Activated T-cell treated with anti-CD3 and anti-CD28 coated beads for 4 hours (primary cell): ENCODE data around the gene MATN1.

Experiments
- DNase-seq: peaks from one replicate; pipeline ENCODE4 v3.0.0-alpha.2; 2020

Gene MATN1

GRCh38 chr1:30678209-30678608 lies 45.2 kb downstream of the MATN1 start:
- no peak for DNase-seq

- DNase-seq = no peak
Observed at GRCh38 chr1:30677471-30677870, 45.9 kb downstream of the MATN1 start.

DNA sequence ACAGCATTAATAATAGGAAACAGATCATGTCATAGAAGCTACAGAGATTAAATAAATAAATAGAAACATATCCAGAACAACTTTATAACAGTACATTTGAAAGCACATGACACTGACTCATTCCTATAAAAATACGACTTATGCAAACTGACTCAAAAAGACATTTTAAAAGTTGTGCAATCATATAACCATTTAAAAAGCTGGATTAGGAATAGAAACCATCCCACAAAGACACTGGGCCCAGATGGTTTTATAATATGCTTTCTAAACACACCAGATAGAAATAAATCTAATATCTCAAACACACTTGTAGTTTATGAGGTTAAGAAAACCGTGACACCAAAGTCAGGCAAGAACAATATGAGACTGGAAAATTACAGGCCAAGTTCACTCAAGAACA lies 47.6 kb downstream of the MATN1 start:
- no peak for DNase-seq

- no peak for DNase-seq
Observed at GRCh38 chr1:30675289-30675688, 48.1 kb downstream of the MATN1 start.

DNA sequence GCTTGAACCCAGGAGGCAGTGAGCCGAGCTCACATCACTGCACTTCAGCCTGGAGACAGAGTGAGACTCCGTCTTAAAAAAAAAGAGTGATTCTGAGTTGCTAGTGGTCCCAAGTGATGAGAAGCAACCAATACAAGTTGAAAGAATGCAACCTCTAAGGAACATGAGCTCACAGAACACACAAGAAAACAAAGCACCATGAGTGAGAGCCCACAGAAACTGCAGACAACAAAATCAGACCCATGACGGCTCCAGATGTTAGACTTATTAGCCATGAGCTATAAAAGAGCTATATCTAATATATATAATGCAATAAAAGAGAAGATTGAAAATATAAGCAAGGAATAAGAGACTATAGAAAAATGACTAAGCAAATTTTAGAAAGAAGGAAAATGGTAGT lies 50.0 kb downstream of the MATN1 start:
- DNase-seq = no peak

GRCh38 chr1:30672661-30673060 lies 50.7 kb downstream of the MATN1 start:
- DNase-seq = no peak

- DNase-seq = no peak
Observed at GRCh38 chr1:30670240-30671060, 52.9 kb downstream of the MATN1 start.

- no peak for DNase-seq
Observed at GRCh38 chr1:30668546-30669327, 54.6 kb downstream of the MATN1 start.

DNA sequence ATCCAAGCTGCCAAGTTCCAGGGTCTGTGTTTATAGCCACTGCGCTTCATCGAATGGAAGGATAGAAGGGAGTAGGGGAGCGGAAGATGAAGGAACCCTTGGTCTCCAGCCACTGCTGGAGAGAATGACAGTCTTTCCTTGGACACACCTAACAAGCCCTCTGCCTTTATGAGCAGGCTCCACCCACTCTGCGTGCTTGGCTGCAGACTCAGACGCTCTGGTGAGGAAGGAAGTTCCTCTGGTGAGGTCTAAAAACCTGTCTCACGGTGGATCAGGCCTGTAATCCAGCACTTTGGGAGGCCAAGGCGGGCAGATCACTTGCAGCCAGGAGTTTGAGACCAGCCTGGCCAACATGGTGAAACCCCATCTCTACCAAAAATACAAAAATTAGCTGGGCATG lies 55.4 kb downstream of the MATN1 start:
- no peak for DNase-seq

GRCh38 chr1:30666756-30667273 lies 56.6 kb downstream of the MATN1 start:
- no peak for DNase-seq

DNA sequence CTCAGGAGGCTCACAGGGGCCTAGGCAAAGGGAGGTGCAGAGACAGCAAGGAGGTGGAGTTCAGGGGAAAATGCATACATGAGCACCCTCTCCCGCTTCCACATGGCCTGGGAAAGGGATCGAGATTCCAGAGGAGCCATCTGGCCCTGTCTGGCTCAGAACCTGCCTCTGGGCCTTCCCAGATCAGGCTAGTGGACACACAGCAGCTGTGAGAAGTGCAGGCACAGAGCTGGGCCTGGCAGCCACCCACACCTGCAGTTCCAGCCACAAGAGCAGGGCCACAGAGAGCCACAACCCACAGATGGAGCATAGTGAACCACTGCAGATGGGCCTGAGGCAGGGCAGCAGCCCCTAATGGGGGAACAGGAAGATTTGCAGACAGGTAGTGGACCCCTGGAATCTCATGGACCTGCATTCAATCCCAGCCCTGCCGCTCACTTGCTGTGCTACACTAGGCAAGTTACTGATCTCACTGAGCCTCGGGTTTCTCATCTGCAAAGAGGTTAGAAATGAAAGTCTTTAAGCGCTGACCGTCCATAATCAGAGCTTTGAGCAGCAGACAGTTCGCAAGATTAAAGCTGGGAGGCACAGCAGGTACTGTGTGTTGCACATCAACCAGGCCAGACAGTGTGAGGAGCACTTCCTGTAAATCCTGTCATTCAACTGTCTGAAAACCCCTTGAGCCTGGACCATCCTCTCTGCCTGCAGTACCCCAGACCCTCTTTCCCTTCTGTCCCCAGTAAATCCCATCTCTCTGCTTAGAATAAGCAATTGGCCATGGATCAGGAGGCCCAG lies 58.0 kb downstream of the MATN1 start:
- no peak for DNase-seq

GRCh38 chr1:30664103-30664755 lies 59.2 kb downstream of the MATN1 start:
- no peak for DNase-seq

DNA sequence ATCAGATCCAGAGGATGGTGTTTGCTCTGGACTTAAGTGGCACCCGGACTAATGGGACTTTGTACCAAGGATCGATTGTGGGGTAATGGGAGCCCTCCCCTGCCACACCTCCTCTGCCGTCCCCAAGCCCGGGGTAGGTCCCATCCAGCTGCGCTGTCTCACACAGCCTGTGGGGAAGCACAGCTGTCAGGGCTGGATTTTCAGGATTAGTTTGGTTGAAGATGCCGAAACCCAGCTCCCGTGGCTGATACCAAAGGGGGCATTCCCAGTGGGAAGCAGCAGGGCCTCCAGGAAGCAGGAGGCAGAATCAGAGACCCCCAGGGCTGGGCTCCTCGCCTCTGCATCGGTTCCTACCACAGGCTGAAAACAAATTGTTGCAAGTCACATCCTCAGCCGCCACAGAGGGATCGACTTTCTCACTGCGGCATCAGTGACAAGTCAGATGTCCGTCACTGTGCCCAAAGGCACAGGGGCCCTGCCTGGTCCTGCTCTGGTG lies 59.7 kb downstream of the MATN1 start:
- no peak for DNase-seq

DNA sequence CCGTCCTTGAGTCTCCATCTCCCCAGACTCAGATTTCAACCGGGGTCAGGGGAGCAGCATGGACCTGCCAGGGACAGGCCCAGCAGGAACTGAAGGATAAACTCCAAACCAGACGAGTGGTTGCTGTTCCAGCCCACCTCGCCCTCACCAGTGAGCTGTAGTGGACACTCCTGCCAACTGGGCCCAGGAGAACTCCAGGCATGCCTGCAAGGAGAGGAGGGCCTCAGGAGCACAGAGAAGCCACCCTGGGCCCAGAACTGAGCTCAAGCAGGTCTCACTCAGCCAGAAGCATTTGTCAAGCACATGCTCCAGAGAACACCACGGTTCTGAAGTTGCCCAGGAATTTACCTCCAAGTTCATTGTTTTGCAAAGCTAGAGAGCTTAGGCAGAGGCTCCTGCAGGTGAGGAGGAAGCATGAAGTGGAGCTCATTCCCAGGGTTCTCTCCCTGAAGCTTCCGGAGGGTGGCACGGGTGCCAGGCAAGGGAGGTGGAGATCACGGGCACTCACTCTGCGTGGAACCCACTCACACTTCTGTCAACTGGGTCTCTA lies 61.0 kb downstream of the MATN1 start:
- DNase-seq = no peak

GRCh38 chr1:30661311-30661710 lies 62.1 kb downstream of the MATN1 start:
- DNase-seq = no peak
